Measurements from ENCODE around the gene TTLL11. TPM values are rescaled to one million over a fixed set of nuclear protein-coding genes. Genes with fewer than 3 reads are reported as not detected.

TTLL11 gene
- total RNA-seq, 6 experiments from 2014 or later: 3.2 to 5.2 (median 4.1) TPM

DNA sequence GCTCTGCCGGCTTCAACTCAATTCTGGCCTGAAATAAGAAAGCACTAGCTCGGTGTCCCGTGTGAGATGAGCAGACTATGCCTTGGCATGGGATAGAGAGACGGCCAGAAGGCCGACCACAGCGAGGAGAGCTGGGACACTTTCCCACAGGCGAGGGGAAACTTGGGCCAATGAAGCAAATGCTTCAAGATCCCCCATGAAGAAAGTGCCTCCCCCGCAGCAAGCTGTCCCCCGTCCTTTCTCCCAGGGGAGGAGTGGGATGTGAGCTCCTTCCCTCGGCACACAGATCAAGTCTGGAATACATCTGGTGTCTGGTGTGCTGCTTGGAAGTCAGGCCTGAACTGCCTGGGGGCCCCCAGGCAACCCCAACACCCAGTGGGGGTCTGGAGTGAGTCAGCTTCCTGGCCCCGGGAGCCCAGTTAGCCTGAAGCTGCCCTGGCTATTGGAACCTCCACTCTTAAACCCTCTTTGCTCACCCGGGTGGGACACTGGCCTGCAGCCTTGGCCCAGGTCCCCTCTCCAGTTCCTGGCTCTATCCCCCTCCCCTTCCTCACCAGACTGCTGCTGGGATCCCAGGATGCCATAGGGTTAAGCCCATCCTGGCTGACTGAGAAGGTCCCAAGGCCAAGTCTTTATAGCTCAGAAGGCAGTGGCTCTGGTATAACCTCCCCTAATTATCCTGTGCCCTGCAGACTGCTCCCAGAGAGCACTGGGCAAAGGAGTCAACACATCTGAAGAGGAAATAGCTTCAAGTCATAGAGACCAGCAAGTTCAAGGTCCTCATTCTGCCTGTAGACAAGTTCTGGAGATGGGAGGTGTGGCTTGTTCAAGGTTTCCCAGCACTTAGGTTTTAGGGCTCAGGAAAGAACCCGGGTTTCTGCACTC, 205.3 kb downstream of the TTLL11 start:
- Histone ChIP-seq H3K9me3 (no peaks in the 10 kb centered on the region), H3K4me1 (no peaks in the 10 kb centered on the region), H3K27me3 (no peaks in the 10 kb centered on the region), H3K4me3 (no peak overlapping the region), H3K27ac (no peak overlapping the region), H3K36me3 (no peaks in the 10 kb centered on the region)
- TF ChIP-seq POLR2A (IDR thresholded peaks at IDR 0.05): no peak
- TF ChIP-seq, protein P1, sequence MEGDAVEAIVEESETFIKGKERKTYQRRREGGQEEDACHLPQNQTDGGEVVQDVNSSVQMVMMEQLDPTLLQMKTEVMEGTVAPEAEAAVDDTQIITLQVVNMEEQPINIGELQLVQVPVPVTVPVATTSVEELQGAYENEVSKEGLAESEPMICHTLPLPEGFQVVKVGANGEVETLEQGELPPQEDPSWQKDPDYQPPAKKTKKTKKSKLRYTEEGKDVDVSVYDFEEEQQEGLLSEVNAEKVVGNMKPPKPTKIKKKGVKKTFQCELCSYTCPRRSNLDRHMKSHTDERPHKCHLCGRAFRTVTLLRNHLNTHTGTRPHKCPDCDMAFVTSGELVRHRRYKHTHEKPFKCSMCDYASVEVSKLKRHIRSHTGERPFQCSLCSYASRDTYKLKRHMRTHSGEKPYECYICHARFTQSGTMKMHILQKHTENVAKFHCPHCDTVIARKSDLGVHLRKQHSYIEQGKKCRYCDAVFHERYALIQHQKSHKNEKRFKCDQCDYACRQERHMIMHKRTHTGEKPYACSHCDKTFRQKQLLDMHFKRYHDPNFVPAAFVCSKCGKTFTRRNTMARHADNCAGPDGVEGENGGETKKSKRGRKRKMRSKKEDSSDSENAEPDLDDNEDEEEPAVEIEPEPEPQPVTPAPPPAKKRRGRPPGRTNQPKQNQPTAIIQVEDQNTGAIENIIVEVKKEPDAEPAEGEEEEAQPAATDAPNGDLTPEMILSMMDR (IDR thresholded peaks at IDR 0.05): no peak
- ATAC-seq (peak in 1 of 4 donors; percentile 30), DNase-seq (no peak)
- 71% methylated on average over 5 of the region's 13 CpGs for WGBS (ENCODE audit: insufficient coverage, low coverage, low lambda C conversion rate, missing lambda C conversion rate)
- intact Hi-C loops (cut with DNase I): no loop called here

DNA sequence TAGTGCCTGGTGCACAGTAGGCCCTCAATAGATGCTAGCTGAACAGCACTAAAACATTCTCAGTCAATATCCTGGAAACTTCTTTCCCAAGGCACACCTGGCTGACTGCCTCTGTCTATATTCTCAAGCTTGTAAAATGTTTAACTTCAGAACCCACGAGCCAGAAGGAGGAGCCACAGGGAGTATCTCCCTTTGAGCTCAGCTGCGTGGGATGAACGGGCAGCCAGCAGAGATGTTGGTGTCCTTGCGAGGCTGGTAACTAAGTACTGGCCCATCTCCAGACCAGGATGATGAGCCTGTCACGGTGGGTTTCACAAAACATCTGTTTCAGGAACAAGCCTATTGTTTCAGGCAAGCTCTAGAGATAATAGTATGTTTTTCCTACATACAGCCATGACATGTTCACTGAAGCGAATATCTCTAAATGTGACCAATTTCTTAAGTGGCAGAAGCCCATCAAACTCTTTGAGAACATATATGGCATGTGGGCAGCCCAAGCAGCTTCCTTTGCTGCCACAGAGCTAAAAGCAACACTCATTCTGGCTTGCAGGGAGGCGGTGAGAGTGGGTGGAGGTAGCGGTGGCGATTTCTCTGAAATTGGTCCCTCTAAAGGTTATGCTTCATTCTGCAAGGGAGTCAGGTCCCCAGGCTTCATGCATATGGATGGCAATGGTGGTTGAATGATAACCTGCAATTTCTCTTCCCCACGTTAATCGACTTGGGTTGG, 206.2 kb downstream of the TTLL11 start:
- no peaks in the 10 kb centered on the region for H3K4me1 ChIP-seq
- ATAC-seq (no peak), DNase-seq (no peak)
- intact Hi-C loops (cut with DNase I): no loop called here
- H3K36me3 ChIP-seq: no peaks in the 10 kb centered on the region
- H3K27me3 ChIP-seq: no peaks in the 10 kb centered on the region
- H3K9me3 ChIP-seq: no peaks in the 10 kb centered on the region
- WGBS (ENCODE audit: insufficient coverage, low coverage, low lambda C conversion rate, missing lambda C conversion rate): 81% methylated on average over 10 of the region's 11 CpGs
- H3K4me3 ChIP-seq: no peak overlapping the region
- H3K27ac ChIP-seq: no peak overlapping the region
- TF ChIP-seq POLR2A (IDR thresholded peaks at IDR 0.05): no peak

DNA sequence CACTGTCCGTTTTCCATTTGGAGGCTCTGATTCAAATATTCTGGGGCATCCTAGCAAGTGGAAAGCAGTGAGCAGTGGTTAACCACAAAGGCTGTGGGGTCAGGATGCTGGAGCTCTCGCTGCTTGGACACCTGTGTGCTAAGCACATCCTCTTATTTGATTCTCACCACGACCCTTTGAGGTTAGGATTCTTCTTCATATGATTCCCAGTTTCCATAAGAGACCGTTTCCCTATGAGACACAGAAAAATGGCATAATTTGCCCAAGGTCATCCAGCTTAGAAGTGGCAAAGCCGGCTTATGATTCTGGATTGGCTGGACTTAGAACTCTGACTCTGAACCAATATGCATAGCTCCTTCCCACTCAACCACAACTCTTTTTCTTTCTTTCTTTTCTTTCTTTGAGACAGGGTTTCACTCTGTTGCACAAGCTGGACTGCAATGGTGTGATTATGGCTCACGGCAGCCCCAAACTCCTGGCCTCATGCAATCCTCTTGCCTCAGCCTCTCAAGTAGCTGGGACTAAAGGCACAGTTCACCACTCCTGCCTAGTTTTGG, 207.7 kb downstream of the TTLL11 start:
- DNase-seq (no peak), ATAC-seq (no peak)
- 76% methylated on average over 6 of the region's 6 CpGs for WGBS (ENCODE audit: insufficient coverage, low coverage, low lambda C conversion rate, missing lambda C conversion rate)
- Histone ChIP-seq H3K9me3 (no peaks in the 10 kb centered on the region), H3K27ac (no peak overlapping the region), H3K27me3 (no peaks in the 10 kb centered on the region), H3K4me3 (no peak overlapping the region), H3K4me1 (no peaks in the 10 kb centered on the region), H3K36me3 (no peaks in the 10 kb centered on the region)
- intact Hi-C loops (cut with DNase I): no loop called here
- no peak for TF ChIP-seq POLR2A (IDR thresholded peaks at IDR 0.05)
- TF ChIP-seq, protein P1 (IDR thresholded peaks at IDR 0.05): no peak

DNA sequence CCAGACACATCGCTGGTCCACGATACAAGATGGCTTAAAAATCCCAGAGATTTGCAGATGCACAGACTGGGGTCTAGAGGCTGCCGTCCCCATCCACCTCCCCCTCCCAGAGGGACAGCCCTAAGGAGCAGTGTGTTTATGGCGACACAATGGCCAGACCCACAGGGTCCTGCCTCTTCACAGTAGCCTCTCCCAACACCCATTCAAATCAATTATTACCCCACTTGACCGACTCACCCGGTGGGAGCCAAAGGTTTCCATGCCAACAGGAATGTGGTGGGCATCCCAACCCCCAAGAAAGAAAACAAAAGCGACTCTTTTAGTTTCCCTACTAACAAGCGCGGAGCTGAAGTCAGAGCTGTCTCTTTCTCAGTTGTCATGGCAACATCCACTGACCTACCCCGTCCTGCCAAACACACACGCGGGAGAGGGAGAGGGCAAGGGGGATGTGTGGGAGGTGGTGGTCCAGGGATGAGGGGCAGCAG, 209.0 kb downstream of the TTLL11 start:
- no peak overlapping the region for H3K4me3 ChIP-seq
- no peaks in the 10 kb centered on the region for H3K4me1 ChIP-seq
- no peaks in the 10 kb centered on the region for H3K27me3 ChIP-seq
- ATAC-seq (no peak), DNase-seq (no peak)
- TF ChIP-seq POLR2A (IDR thresholded peaks at IDR 0.05): no peak
- TF ChIP-seq, protein P1 (IDR thresholded peaks at IDR 0.05): no peak
- WGBS (ENCODE audit: insufficient coverage, low coverage, low lambda C conversion rate, missing lambda C conversion rate): 52% methylated on average over 6 of the region's 12 CpGs
- no peaks in the 10 kb centered on the region for H3K36me3 ChIP-seq
- intact Hi-C loops (cut with DNase I): no loop called here
- H3K9me3 ChIP-seq: no peaks in the 10 kb centered on the region
- H3K27ac ChIP-seq: no peak overlapping the region

Measured in right lobe of liver (tissue), 6 donors.